PC-3 (cell line): Measurements from ENCODE around the gene SERPINE1. TPM values are rescaled to one million over a fixed set of nuclear protein-coding genes. Genes with fewer than 3 reads are reported as not detected.

ENCODE experiments used
- ATAC-seq: fragments of 200-7000 bp; cut with Tn5 transposase; 2 replicates; pipeline ENCODE4 v1.9.1; 2020; ENCODE audit warnings: mild to moderate bottlenecking, moderate library complexity
- BruUV-seq: library from RNA; stranded (reverse); fragments of 400-500 nt; replicated peaks from 2 replicates; lab custom pipeline; 2021; lab: Mats Ljungman, UMichigan
- CTCF ChIA-PET: fragments of 300-600 bp; sonication (Branson Sonifier 250); formaldehyde crosslinking; loops from one replicate; lab custom pipeline; 2022; ENCODE audit warnings: antibody characterized with exemption; lab: Charles Lee
- POLR2A ChIA-PET: fragments of 300-600 bp; sonication (Branson Sonifier 250); formaldehyde crosslinking; loops from one replicate; lab custom pipeline; 2022; ENCODE audit warnings: antibody characterized with exemption; ENCODE audit not compliant: unreplicated experiment; lab: Charles Lee
- DNase-seq: peaks from one replicate; pipeline ENCODE4 v3.0.0-alpha.2; 2015
- H2AFZ ChIP-seq: fragments of 300-600 bp; sonication (generic); 2 replicates; pipeline ENCODE4 v1.6.0; 2016; ENCODE audit warnings: antibody characterized with exemption, low read length
- H3F3A ChIP-seq: fragments of 300-600 bp; sonication (generic); one replicate; pipeline ENCODE4 v1.6.0; 2017; ENCODE audit warnings: antibody characterized with exemption, low read length, control low read depth, mild to moderate bottlenecking; ENCODE audit not compliant: unreplicated experiment
- H3K27ac ChIP-seq: fragments of 300-600 bp; sonication (generic); 2 replicates; pipeline ENCODE4 v1.5.1; 2016; ENCODE audit warnings: mild to moderate bottlenecking, low read length
- H3K27me3 ChIP-seq: fragments of 300-600 bp; sonication (generic); 2 replicates; pipeline ENCODE4 v1.6.1; 2016; ENCODE audit warnings: low read length, mixed read lengths
- H3K36me3 ChIP-seq: fragments of 300-600 bp; sonication (generic); 2 replicates; pipeline ENCODE4 v1.6.1; 2016; ENCODE audit warnings: low read depth, mixed run types, low read length, mixed read lengths
- H3K4me1 ChIP-seq: fragments of 300-600 bp; sonication (generic); 2 replicates; pipeline ENCODE4 v1.5.1; 2016; ENCODE audit warnings: low read length; ENCODE audit not compliant: insufficient read depth
- H3K4me2 ChIP-seq: fragments of 300-600 bp; sonication (generic); 2 replicates; pipeline ENCODE4 v1.6.0; 2016; ENCODE audit warnings: low read length
- H3K4me3 ChIP-seq: fragments of 300-600 bp; sonication (generic); 2 replicates; pipeline ENCODE4 v1.5.1; 2016; ENCODE audit warnings: mild to moderate bottlenecking, low read length, mixed read lengths
- H3K79me2 ChIP-seq: fragments of 300-600 bp; sonication (generic); 2 replicates; pipeline ENCODE4 v1.6.1; 2017; ENCODE audit warnings: low read length, mixed read lengths
- H3K9ac ChIP-seq: fragments of 300-600 bp; sonication (generic); 2 replicates; pipeline ENCODE4 v1.6.0; 2016; ENCODE audit warnings: mild to moderate bottlenecking, low read length
- H3K9me2 ChIP-seq: fragments of 300-600 bp; sonication (generic); replicated peaks from 2 replicates; pipeline ENCODE4 v1.6.1; 2016; ENCODE audit warnings: mixed run types, low read length, mixed read lengths
- H3K9me3 ChIP-seq: fragments of 300-600 bp; sonication (generic); 2 replicates; pipeline ENCODE4 v1.6.1; 2016; ENCODE audit warnings: low read length, mixed read lengths
- H4K20me1 ChIP-seq: fragments of 300-600 bp; sonication (generic); 2 replicates; pipeline ENCODE4 v1.6.1; 2016; ENCODE audit warnings: low read length, mixed read lengths
- EZH2 ChIP-seq: fragments of 300-600 bp; sonication (generic); IDR thresholded peaks from one replicate; pipeline ENCODE4 v1.6.1; 2017; ENCODE audit warnings: antibody characterized with exemption, mild to moderate bottlenecking, low read length; ENCODE audit not compliant: unreplicated experiment
- EZH2phosphoT487 ChIP-seq: fragments of 300-600 bp; sonication (generic); IDR thresholded peaks from 2 replicates; pipeline ENCODE4 v1.6.1; 2018; ENCODE audit warnings: mild to moderate bottlenecking, antibody characterized with exemption, low read length, borderline replicate concordance
- intact Hi-C: fragments of 100-400 bp; cut with micrococcal nuclease; formaldehyde crosslinking; loops from 2 replicates; pipeline ENCODE4 v1.9.0; 2023
- total RNA-seq: library from RNA; depleted of rRNA; stranded (reverse); fragments of >200 nt; gene quantifications from 2 replicates; pipeline ENCODE4 v1.2.3, GENCODE V29; 2014
- TF ChIP-seq, protein P1 (sequence below): fragments of 300-600 bp; sonication (generic); conservative IDR thresholded peaks from 2 replicates; pipeline ENCODE4 v1.5.1; 2017; ENCODE audit warnings: antibody characterized with exemption, low read depth, mild to moderate bottlenecking, low read length

SERPINE1 gene
- total RNA-seq, 1 experiment from 2014 or later = 46.1 TPM

DNA sequence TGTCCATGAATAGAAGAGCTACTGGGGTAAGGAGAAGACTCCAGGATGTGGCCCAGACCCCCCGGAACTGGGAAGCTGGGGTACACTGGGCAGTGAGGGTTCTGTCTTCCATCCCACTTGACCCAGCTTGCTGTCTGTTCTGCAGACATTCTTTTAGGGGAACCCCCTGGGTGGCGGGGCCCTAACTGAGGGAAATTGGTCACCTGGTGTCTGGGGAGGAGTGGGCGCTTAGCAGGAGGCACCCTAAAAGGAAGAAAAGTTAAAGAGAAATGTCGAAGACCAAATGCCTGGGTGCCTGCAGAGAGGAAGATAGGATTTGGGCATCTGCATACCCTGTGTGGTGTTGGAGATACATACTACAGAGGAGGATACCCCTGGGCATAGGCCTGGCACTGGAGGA lies 28.4 kb downstream of the SERPINE1 start:
- peak overlapping the region; percentile 78 for H3K4me3 ChIP-seq
- H3F3A ChIP-seq = no peaks in the 10 kb centered on the region
- ChIA-PET CTCF (interaction anchor here (0.6 to 0.7 kb wide), 2 partner anchors 12 to 54 kb away, joined by 3 to 11 read pairs; no protein-coding TSS in a partner anchor), POLR2A (interaction anchor here (0.6 kb wide), 1 partner anchor 11 kb away, joined by 10 read pairs; no protein-coding TSS in a partner anchor)
- DNase-seq = no peak
- H3K36me3 ChIP-seq = peaks cover 9% of the 10 kb centered on the region; the same call in 1 of the 2 replicates
- no peaks in the 10 kb centered on the region for H4K20me1 ChIP-seq
- H3K9ac ChIP-seq = peak overlapping the region; percentile 93
- H3K4me1 ChIP-seq = peaks cover 40% of the 10 kb centered on the region
- intact Hi-C loops = no loop called here
- TF ChIP-seq EZH2phosphoT487 (no peak), EZH2 (no peak)
- TF ChIP-seq, protein P1, sequence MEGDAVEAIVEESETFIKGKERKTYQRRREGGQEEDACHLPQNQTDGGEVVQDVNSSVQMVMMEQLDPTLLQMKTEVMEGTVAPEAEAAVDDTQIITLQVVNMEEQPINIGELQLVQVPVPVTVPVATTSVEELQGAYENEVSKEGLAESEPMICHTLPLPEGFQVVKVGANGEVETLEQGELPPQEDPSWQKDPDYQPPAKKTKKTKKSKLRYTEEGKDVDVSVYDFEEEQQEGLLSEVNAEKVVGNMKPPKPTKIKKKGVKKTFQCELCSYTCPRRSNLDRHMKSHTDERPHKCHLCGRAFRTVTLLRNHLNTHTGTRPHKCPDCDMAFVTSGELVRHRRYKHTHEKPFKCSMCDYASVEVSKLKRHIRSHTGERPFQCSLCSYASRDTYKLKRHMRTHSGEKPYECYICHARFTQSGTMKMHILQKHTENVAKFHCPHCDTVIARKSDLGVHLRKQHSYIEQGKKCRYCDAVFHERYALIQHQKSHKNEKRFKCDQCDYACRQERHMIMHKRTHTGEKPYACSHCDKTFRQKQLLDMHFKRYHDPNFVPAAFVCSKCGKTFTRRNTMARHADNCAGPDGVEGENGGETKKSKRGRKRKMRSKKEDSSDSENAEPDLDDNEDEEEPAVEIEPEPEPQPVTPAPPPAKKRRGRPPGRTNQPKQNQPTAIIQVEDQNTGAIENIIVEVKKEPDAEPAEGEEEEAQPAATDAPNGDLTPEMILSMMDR = no peak
- H2AFZ ChIP-seq = peak overlapping the region; percentile 65; the same call in 1 of the 2 replicates
- peak overlapping the region; percentile 98 for H3K4me2 ChIP-seq
- H3K9me3 ChIP-seq = no peaks in the 10 kb centered on the region
- ATAC-seq = no peak
- H3K27ac ChIP-seq = peak overlapping the region; percentile 29; the same call in 1 of the 2 replicates
- BruUV-seq = TSS peak; percentile 35
- peaks cover 21% of the 10 kb centered on the region for H3K79me2 ChIP-seq
- no peaks in the 10 kb centered on the region for H3K9me2 ChIP-seq
- H3K27me3 ChIP-seq = no peaks in the 10 kb centered on the region

DNA sequence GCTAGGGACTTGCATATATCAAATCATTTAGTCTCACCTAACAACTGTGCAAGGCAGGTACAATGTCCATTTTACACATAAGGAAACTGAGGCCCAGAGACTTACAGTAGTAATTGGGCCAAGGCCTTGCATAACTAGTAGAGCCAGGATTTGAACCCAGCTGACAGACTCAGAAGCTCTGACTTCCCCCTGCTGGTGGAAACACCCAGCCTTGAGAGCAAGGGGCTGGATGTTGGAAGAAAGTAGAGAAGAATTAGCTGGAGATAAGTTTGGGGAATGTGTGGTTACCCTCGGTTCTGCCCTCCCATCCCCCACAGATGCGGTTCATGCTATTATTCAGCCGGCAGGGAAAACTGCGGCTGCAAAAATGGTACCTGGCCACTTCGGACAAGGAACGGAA lies 29.4 kb downstream of the SERPINE1 start:
- Histone ChIP-seq H4K20me1 (no peaks in the 10 kb centered on the region), H3K27ac (peak overlapping the region; percentile 78), H3K36me3 (peaks cover 9% of the 10 kb centered on the region; the same call in 1 of the 2 replicates), H3K9me2 (no peaks in the 10 kb centered on the region), H3K27me3 (no peaks in the 10 kb centered on the region), H3K9ac (no peak overlapping the region), H2AFZ (no peak overlapping the region), H3K9me3 (no peaks in the 10 kb centered on the region), H3K79me2 (peaks cover 21% of the 10 kb centered on the region), H3F3A (no peaks in the 10 kb centered on the region), H3K4me2 (peak overlapping the region; percentile 98; the same call in 1 of the 2 replicates), H3K4me3 (no peak overlapping the region), H3K4me1 (peaks cover 47% of the 10 kb centered on the region)
- DNase-seq (no peak), ATAC-seq (no peak)
- ChIA-PET CTCF (interaction anchor here (0.6 to 1.3 kb wide), 3 partner anchors 12 to 36 kb away, joined by 3 to 19 read pairs (median 3); no protein-coding TSS in a partner anchor), POLR2A (interaction anchor here (0.6 kb wide), 1 partner anchor 71 kb away, joined by 4 read pairs; no protein-coding TSS in a partner anchor)
- BruUV-seq = no TSS peak
- intact Hi-C loops = no loop called here
- TF ChIP-seq, protein P1 = 0 out of 2 replicates have a peak, but pooled peaks have one; percentile 16
- TF ChIP-seq EZH2 (no peak), EZH2phosphoT487 (no peak)
